Measurements from ENCODE around the gene DHX38. TPM values are rescaled to one million over a fixed set of nuclear protein-coding genes. Genes with fewer than 3 reads are reported as not detected.
A peak's percentile ranks its signal among the peaks of the same experiment; 100 is the strongest.

DHX38 gene
- total RNA-seq, 4 donors from 2014 or later, result 59.0 to 70.2 (median 62.8) TPM

DNA sequence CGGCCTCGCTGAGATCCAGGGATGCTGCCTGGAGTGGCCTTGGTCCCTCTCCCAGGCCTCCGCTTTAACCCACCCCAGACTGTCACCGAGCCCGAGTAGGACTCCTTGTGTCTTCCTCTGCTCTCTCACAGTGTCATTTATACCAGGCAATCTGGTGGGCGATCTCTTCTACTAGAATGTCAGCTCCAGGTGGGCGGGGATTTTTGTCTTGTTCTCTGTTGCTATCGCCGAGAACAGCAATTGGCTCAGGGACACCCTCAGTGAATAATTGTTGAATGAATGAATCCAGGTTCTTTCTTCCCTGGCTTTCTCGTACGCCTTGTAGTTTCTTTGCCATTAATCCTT lies 591 bp downstream of the DHX38 start:
- H3K27ac ChIP-seq (replicated peaks in 1 of 4), result peak overlapping the region; percentile 91 to 95 (median 92)
- peaks cover 30 to 45% (median 38%) of the 10 kb centered on the region in 4 donors for H3K4me1 ChIP-seq
- WGBS, result 0% methylated on average over 11 of the region's 11 CpGs
- no peak for TF ChIP-seq EP300 (IDR thresholded peaks at IDR 0.05)
- H3K9me3 ChIP-seq, result no peaks in the 10 kb centered on the region
- H3K27me3 ChIP-seq, result no peaks in the 10 kb centered on the region
- no peak for DNase-seq (ENCODE audit: extremely low spot score)
- peak overlapping the region; percentile 85 to 96 (median 89) for H3K4me3 ChIP-seq
- H3K36me3 ChIP-seq, result peaks cover 34 to 48% (median 45%) of the 10 kb centered on the region in 4 donors
- intact Hi-C loops (cut with DNase I), result loop anchor here (5.0 to 10.0 kb wide), 2 partner anchors 82 to 961 kb away; no protein-coding TSS in a partner anchor

DNA sequence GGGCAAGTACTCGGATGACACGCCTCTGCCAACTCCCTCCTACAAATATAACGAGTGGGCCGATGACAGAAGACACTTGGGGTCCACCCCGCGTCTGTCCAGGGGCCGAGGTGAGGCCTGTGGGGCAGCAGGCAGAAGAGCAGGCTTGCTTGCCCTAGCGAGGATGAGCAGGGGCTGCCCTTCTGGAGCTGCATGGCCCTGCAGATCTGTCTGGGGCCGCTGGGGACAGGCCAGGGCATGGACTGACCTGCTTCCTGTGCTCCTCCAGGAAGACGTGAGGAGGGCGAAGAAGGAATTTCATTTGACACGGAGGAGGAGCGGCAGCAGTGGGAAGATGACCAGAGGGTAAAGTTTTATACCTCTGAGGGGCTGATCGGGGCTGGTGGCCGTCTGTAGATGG lies 5.3 kb downstream of the DHX38 start:
- 83% methylated on average over 13 of the region's 15 CpGs for WGBS
- TF ChIP-seq POLR2AphosphoS5 (IDR thresholded peaks at IDR 0.05) (no peak), EP300 (IDR thresholded peaks at IDR 0.05) (no peak), POLR2A (IDR thresholded peaks at IDR 0.05; ENCODE audit: low read depth) (no peak)
- TF ChIP-seq, protein P1, sequence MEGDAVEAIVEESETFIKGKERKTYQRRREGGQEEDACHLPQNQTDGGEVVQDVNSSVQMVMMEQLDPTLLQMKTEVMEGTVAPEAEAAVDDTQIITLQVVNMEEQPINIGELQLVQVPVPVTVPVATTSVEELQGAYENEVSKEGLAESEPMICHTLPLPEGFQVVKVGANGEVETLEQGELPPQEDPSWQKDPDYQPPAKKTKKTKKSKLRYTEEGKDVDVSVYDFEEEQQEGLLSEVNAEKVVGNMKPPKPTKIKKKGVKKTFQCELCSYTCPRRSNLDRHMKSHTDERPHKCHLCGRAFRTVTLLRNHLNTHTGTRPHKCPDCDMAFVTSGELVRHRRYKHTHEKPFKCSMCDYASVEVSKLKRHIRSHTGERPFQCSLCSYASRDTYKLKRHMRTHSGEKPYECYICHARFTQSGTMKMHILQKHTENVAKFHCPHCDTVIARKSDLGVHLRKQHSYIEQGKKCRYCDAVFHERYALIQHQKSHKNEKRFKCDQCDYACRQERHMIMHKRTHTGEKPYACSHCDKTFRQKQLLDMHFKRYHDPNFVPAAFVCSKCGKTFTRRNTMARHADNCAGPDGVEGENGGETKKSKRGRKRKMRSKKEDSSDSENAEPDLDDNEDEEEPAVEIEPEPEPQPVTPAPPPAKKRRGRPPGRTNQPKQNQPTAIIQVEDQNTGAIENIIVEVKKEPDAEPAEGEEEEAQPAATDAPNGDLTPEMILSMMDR (IDR thresholded peaks at IDR 0.05), result no peak
- Histone ChIP-seq H3K27ac (replicated peaks in 1 of 4) (no peak overlapping the region), H3K27me3 (no peaks in the 10 kb centered on the region), H3K36me3 (peaks cover 75 to 82% (median 80%) of the 10 kb centered on the region in 4 donors), H3K4me3 (no peak overlapping the region), H3K4me1 (peaks cover 13 to 23% (median 19%) of the 10 kb centered on the region in 4 donors), H3K9me3 (no peaks in the 10 kb centered on the region)
- no peak for DNase-seq (ENCODE audit: extremely low spot score)
- intact Hi-C loops (cut with DNase I), result loop anchor here (10.0 kb wide), 1 partner anchor 956 kb away; no protein-coding TSS in a partner anchor

DNA sequence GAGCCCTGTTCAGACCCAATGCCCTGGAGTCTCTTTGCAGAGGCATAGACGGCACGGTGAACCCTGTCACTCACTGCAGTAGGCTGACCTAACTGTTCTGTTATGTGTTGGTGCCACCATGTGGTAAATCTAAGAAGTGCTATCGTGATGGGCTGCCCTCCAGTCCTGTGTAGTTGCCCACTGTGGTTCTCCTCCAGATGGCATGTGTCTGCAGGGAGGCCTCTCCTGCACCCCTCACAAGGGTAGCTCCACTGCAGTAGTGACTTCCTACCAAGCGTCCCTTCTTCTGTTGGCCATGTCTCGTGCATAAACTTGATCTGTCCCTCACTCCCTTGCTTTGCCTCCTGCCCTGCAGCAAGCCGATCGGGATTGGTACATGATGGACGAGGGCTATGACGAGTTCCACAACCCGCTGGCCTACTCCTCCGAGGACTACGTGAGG lies 5.8 kb downstream of the DHX38 start:
- no peaks in the 10 kb centered on the region for H3K9me3 ChIP-seq
- H3K27ac ChIP-seq (replicated peaks in 1 of 4), result no peak overlapping the region
- intact Hi-C loops (cut with DNase I), result loop anchor here (10.0 kb wide), 1 partner anchor 955 kb away; no protein-coding TSS in a partner anchor
- 67% methylated on average over 12 of the region's 12 CpGs for WGBS
- no peaks in the 10 kb centered on the region for H3K27me3 ChIP-seq
- H3K4me1 ChIP-seq, result peaks cover 12 to 19% (median 17%) of the 10 kb centered on the region in 4 donors
- no peak for TF ChIP-seq POLR2AphosphoS5 (IDR thresholded peaks at IDR 0.05)
- TF ChIP-seq, protein P1 (IDR thresholded peaks at IDR 0.05), result peak; percentile 6 to 33 (median 17)
- peaks cover 79 to 87% (median 85%) of the 10 kb centered on the region in 4 donors for H3K36me3 ChIP-seq
- H3K4me3 ChIP-seq, result no peak overlapping the region
- no peak for DNase-seq (ENCODE audit: extremely low spot score)

DNA sequence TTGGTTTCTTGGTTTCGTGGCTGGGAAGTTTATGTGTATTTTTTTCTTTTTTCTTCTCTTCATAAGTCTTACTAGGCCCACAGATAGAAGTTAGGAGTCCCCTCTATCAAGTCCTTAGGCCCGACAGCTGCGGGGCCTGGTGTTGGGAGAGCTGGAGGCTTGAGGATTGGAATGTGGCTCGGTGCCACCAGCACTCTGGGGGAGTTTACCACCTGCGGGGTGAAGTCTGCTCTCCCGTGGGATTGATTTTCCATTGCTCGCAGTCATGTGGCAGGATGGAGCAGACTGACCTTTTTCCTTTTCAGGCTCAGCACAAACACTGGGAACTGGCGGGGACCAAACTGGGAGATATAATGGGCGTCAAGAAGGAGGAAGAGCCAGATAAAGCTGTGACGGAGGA lies 7.5 kb downstream of the DHX38 start:
- Histone ChIP-seq H3K4me1 (peaks cover 0 to 1% (median under 1%) of the 10 kb centered on the region in 4 donors), H3K27ac (replicated peaks in 1 of 4) (no peak overlapping the region), H3K4me3 (no peak overlapping the region), H3K36me3 (peaks cover 96 to 100% (median 100%) of the 10 kb centered on the region in 4 donors), H3K9me3 (no peaks in the 10 kb centered on the region), H3K27me3 (no peaks in the 10 kb centered on the region)
- no peak for TF ChIP-seq POLR2A (IDR thresholded peaks at IDR 0.05; ENCODE audit: low read depth)
- TF ChIP-seq, protein P1 (IDR thresholded peaks at IDR 0.05), result no peak
- no peak for TF ChIP-seq EP300 (IDR thresholded peaks at IDR 0.05)
- no peak for TF ChIP-seq POLR2AphosphoS5 (IDR thresholded peaks at IDR 0.05)
- WGBS, result 86% methylated on average over 7 of the region's 10 CpGs
- intact Hi-C loops (cut with DNase I), result no loop called here
- no peak for DNase-seq (ENCODE audit: extremely low spot score)

DNA sequence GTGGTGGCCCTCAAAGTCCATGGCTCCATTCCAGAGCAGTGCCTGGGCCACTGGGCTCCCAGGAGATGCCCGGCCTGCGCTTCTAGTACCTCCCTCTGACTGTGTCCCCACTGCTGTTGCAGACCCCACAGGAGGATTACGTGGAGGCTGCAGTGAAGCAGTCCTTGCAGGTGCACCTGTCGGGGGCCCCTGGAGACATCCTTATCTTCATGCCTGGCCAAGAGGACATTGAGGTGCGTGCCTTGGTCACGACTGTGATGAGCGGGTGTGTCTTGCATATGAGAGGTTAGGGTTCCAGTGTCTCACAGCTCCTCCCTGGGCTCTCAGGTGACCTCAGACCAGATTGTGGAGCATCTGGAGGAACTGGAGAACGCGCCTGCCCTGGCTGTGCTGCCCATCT lies 11.3 kb downstream of the DHX38 start:
- no peak for TF ChIP-seq EP300 (IDR thresholded peaks at IDR 0.05)
- no peak for TF ChIP-seq POLR2AphosphoS5 (IDR thresholded peaks at IDR 0.05)
- TF ChIP-seq, protein P1 (IDR thresholded peaks at IDR 0.05), result no peak
- H3K36me3 ChIP-seq, result peaks cover 100% of the 10 kb centered on the region in 4 donors
- no peaks in the 10 kb centered on the region for H3K4me1 ChIP-seq
- no peak for DNase-seq (ENCODE audit: extremely low spot score)
- intact Hi-C loops (cut with DNase I), result no loop called here
- H3K27me3 ChIP-seq, result no peaks in the 10 kb centered on the region
- 95% methylated on average over 4 of the region's 9 CpGs for WGBS
- no peaks in the 10 kb centered on the region for H3K9me3 ChIP-seq
- no peak overlapping the region for H3K4me3 ChIP-seq
- no peak overlapping the region for H3K27ac ChIP-seq (replicated peaks in 1 of 4)

Measured in esophagus muscularis mucosa (tissue), 4 donors.